Activated T-helper 1 cell treated with anti-CD3 and anti-CD28 coated beads, Interleukin-2, amount 50 U/mL, for 16 hours (primary cell): Measurements from ENCODE around the gene VWA8.
"Not testable (repeated sequence)": the region's sequence is repeated elsewhere in the genome, so short reads cannot be mapped to it uniquely, and the experiment has no call there.

Experiments
- DNase-seq, 2 donors: peaks; one replicate each; pipeline ENCODE4 v3.0.0-alpha.2; 2020; ENCODE audit warnings: low read depth in 1 of 2, low spot score in 1 of 2

VWA8 gene

GRCh38 chr13:41751734-41752445 is 209.0 kb downstream of the VWA8 start:
- DNase-seq, result no peak

GRCh38 chr13:41751277-41751676 is 209.6 kb downstream of the VWA8 start:
- DNase-seq, result no peak

DNA sequence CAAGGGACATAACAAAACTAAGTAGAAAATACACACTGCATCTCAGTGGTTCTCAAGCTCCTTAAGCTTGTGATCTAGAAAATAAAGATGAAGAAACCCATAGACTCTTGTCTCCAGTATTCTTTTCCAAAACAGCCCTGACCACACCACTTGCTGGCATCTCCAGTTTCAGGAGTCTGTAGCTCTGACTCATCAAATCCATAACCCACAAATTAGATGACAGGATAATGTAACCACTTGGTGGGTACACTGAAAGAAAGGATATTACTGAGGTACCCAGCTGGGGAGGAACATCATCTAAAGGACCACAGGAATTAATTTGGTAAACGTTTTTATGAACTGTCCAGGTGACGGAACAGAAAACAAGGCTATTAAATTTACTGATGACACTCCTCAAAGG is 214.7 kb downstream of the VWA8 start:
- DNase-seq, result no peak

DNA sequence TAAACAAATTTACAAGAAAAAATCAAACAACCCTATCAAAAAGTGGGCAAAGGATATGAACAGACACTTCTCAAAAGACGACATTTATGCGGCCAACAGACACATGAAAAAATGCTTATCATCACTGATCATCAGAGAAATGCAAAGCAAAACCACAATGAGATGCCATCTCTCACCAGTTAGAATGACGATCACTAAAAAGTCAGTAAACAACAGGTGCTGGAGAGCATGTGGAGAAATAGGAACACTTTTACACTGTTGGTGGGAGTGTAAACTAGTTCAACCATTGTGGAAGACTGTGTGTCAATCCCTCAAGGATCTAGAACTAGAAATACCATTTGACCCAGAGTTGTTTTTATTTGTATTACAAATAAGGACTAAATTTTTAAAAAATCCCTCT is 215.4 kb downstream of the VWA8 start:
- not testable (repeated sequence) for DNase-seq

- DNase-seq, result no peak
These were observed 217.9 kb downstream of the VWA8 start for GRCh38 chr13:41742917-41743552.

DNA sequence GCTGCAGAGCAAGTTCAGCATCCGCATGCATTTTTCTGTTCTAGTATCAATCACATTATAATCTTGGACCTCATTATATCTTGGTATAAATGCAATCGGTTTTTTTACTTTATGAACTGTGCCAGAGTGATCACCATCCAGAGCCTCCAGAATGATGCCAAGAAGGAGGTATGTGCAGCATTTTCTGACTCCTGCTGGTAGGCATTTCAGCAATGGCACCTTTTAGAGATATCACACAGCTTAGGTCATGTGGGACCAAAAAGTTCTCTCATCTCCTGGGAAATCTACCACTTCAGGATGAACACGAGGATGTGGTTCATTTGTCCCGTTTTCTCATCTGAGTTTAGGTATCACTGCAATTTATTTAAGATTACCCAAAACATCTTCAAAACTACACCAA is 220.4 kb downstream of the VWA8 start:
- no peak for DNase-seq

DNA sequence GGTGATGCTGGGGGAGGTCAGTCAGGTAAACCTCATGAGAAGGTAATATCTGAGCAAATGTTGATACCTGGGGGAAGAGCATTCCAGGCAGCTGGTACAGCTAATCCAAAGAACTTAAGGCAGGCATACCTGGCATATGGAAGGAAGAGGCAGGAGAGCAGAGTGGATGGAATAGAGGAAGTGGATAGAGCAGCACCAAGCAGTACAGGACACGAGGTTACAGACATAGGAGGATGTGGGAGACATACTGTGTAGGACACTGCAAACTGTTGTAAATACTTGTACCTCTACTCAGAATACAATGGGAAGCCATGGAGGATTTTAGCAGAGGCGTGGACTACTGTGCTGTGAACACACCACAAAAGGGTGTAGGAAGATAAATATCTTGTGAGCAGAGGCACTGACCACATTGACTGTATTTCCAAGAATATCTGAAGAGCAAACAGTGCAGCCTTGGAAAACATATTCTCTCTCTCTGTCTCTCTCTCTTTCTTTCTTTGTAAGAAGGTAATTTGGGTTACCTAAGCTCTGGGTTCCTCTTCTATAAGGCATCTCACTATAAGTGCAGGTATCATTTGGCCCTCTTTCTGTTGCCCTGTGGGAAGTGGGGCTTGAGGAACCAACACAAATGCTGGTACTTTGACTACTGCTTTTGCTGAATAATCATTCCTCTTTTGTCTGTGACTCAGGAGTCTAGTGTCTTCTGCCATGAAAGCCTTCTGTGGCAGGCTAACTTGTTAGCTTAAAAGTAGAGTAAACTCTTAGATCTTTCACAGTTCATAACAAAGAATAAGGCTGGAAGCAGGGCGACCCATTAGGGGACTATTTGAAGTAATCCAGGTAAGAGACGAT is 238.0 kb downstream of the VWA8 start:
- DNase-seq, result no peak

DNA sequence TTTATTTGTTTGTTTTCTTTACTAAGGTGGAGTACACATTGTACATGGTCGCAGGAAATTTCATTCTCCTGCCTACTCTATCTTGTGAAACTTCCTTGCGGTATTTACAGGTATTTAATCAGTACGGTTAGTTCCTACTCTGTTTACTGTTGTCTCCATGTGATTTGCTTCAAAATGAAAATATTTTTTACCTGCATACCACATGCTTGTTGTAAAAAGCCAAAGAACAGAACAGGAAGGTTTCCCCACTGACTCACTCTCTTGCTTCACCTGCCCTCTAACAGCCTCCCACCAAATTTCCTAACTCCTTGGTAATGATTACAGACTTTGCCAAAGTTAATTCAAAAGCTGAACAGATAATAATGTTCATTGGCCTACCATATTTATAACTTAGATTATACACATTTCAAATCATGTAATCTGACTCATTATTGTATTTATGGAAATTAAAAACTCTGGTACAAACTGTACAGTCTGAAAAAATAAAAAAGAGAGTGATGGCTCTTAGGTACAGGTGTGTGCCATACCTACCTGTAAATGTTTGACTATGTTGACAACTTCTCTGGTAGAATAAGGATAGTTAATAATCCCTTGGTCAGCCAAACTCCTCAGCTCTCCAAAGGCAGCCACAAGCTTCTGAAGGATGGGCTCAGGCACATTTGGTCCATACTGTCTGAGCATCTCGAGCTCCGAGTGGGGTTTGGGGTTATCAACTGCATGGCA is 239.9 kb downstream of the VWA8 start:
- DNase-seq, result no peak

- DNase-seq, result no peak
These were observed 244.7 kb downstream of the VWA8 start for GRCh38 chr13:41716236-41716635.

DNA sequence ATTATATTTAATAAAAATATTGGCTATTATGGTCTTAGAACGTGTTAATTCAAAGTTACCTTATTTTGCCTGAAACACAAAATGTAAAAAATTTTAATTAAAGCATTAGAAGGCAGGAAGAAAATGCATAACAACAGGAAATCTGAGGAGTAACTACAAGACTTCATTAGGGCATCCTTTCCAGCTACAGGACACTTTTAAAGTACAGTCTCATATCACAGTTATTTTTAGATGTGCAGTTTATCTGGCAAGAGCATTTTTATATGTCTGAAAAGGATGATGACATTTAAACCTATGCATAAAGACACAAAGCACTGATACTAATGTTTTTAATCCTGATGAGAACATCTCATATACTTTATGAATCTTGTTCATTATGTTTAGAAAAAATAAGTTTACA is 247.5 kb downstream of the VWA8 start:
- no peak for DNase-seq

DNA sequence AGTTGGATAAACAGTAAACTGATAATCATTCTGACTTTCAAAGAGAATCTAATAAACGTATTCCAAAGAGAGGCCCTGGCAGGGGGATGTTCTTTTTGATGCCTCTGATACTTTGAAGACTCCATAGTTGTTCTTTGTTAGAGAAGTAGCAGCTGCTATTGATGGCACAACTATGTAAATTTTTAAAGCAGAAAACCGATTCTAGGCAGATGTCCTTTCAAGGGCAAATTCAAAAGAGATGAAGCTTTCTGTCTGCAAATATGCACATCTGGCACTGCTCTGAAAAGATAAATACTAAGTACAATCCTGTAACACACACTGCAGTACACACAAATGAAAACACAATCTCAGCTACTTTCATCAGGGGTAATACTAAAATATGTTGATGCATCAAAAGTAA is 250.1 kb downstream of the VWA8 start:
- DNase-seq, result no peak

DNA sequence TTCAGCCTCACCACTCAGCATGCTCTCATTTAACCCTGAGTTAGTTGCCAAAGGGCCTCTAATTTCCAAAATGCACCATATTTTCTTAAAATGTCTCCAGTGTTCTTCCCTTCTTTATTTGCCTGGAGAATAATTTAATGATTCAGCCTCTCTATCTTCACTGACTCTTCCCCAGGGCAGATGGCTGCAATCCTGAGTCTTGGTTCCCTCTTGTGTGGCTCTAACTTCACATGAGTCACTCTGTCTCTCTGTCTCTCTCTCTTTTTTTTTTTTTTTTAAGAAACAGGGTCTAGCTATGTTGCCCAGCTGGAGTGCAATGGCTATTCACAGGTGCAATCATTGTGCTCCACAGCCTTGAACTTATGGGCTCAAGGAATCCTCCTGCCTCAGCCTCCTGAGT is 251.4 kb downstream of the VWA8 start:
- DNase-seq, result no peak

- DNase-seq, result no peak
These were observed 252.2 kb downstream of the VWA8 start for GRCh38 chr13:41708713-41709112.

- DNase-seq, result no peak
These were observed 253.6 kb downstream of the VWA8 start for GRCh38 chr13:41707194-41707821.

- DNase-seq, result no peak
These were observed 254.8 kb downstream of the VWA8 start for GRCh38 chr13:41706152-41706551.

GRCh38 chr13:41702540-41702939 is 258.4 kb downstream of the VWA8 start:
- no peak for DNase-seq

- no peak for DNase-seq
These were observed 259.2 kb downstream of the VWA8 start for GRCh38 chr13:41701676-41702075.

- DNase-seq, result no peak
These were observed 260.1 kb downstream of the VWA8 start for GRCh38 chr13:41700790-41701310.

GRCh38 chr13:41699759-41700158 is 261.1 kb downstream of the VWA8 start:
- no peak for DNase-seq

DNA sequence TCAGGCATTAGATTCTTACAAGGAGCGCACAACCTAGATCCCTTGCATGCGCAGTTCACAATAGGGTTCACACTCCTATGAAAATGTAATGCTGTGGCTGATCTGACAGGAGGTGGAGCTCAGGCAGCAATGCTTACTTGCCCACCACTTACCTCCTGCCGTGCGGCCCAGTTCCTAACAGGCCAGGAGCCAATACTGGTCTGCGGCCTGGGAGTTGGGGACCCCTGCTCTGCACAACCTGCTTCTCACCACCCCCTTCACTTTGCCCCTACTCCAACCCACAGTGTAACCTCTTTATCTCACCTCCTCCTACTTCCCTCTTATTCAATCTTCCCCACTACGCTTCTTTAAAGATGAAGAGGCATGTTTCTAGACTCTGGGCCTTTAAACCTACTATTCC is 263.3 kb downstream of the VWA8 start:
- DNase-seq, result no peak
